HEK293 (cell line): Measurements from ENCODE around the gene TCTN2.

ENCODE experiments used
- CTCF ChIA-PET: fragments of 350-600 bp; formaldehyde crosslinking; extraction: SDS; loops from one replicate; lab custom pipeline; 2021; ENCODE audit warnings: antibody characterized with exemption; lab: Yijun Ruan, JAX
- POLR2A ChIA-PET: fragments of 300-600 bp; formaldehyde crosslinking; extraction: SDS; loops from one replicate; lab custom pipeline; 2020; ENCODE audit warnings: antibody characterized with exemption, inconsistent platforms; lab: Yijun Ruan, JAX
- H3K27ac ChIP-seq: fragments of 200-500 bp; sonication (Bioruptor generic); 2 replicates; pipeline ENCODE4 v1.5.1; 2014; ENCODE audit warnings: low read depth, low read length, control low read depth, inconsistent platforms; ENCODE audit errors: extremely low read depth
- H3K36me3 ChIP-seq, 2 experiments: fragments of 200-500 bp in 1 of 2; sonication (Bioruptor generic) in 1 of 2; 1 replicate in 1 of 2; 2 replicates in 1 of 2; pipeline ENCODE4 v1.5.1; 2014 to 2017; ENCODE audit warnings: inconsistent platforms in 2 of 2, low read length in 2 of 2; ENCODE audit not compliant: control insufficient read depth in 2 of 2, insufficient read depth in 1 of 2
- H3K4me1 ChIP-seq: fragments of 200-500 bp; sonication (Bioruptor generic); 2 replicates; pipeline ENCODE4 v1.5.1; 2014; ENCODE audit warnings: mild to moderate bottlenecking, low read length, inconsistent platforms; ENCODE audit not compliant: control insufficient read depth, insufficient read depth
- H3K4me3 ChIP-seq: 2 replicates; pipeline ENCODE4 v1.5.1; 2011; ENCODE audit warnings: low read depth, mild to moderate bottlenecking, control low read depth, low read length, moderate library complexity
- H3K9me3 ChIP-seq: fragments of 200-500 bp; sonication (Bioruptor generic); 2 replicates; pipeline ENCODE4 v1.5.1; 2014; ENCODE audit warnings: low read depth, low read length, inconsistent platforms; ENCODE audit not compliant: control insufficient read depth, insufficient read depth
- GFI1B ChIP-seq: fragments of 450-650 bp; formaldehyde crosslinking; IDR thresholded peaks from 2 replicates; pipeline ENCODE4 v1.5.1; 2016; ENCODE audit warnings: missing biosample characterization, missing genetic modification characterization
- IKZF3 ChIP-seq: fragments of 450-650 bp; IDR thresholded peaks from 2 replicates; pipeline ENCODE4 v1.5.0; 2018; ENCODE audit warnings: missing biosample characterization, mild to moderate bottlenecking, missing genetic modification characterization, moderate library complexity
- ZFP41 ChIP-seq: fragments of 450-650 bp; formaldehyde crosslinking; IDR thresholded peaks from 2 replicates; pipeline ENCODE4 v1.5.1; 2016; ENCODE audit warnings: missing biosample characterization, missing genetic modification characterization, borderline replicate concordance
- ZNF132 ChIP-seq: fragments of 450-650 bp; formaldehyde crosslinking; IDR thresholded peaks from 2 replicates; pipeline ENCODE4 v1.5.1; 2017; ENCODE audit warnings: missing biosample characterization, missing genetic modification characterization, borderline replicate concordance
- ZNF24 ChIP-seq: fragments of 450-650 bp; formaldehyde crosslinking; IDR thresholded peaks from 2 replicates; pipeline ENCODE4 v1.5.1; 2016; ENCODE audit warnings: missing biosample characterization, missing genetic modification characterization
- ZNF654 ChIP-seq: fragments of 450-650 bp; formaldehyde crosslinking; IDR thresholded peaks from 2 replicates; pipeline ENCODE4 v1.5.1; 2016; ENCODE audit warnings: low read depth, missing biosample characterization, missing genetic modification characterization
- ZNF658 ChIP-seq: fragments of 450-650 bp; formaldehyde crosslinking; IDR thresholded peaks from 2 replicates; pipeline ENCODE4; 2016; ENCODE audit warnings: missing biosample characterization, missing genetic modification characterization
- TF ChIP-seq, protein P1 (sequence below): fragments of 450-650 bp; IDR thresholded peaks from 2 replicates; pipeline ENCODE4 v1.5.1; 2018; ENCODE audit warnings: missing biosample characterization, mild to moderate bottlenecking, missing genetic modification characterization
- TF ChIP-seq, protein P2 (sequence below): fragments of 450-650 bp; formaldehyde crosslinking; IDR thresholded peaks from 2 replicates; pipeline ENCODE4 v1.5.1; 2017; ENCODE audit warnings: missing biosample characterization, missing genetic modification characterization
- TF ChIP-seq, protein P3 (sequence below): fragments of 450-650 bp; formaldehyde crosslinking; IDR thresholded peaks from 2 replicates; pipeline ENCODE4 v1.5.1; 2017; ENCODE audit warnings: missing biosample characterization, missing genetic modification characterization
- TF ChIP-seq, protein P4 (sequence below): fragments of 450-650 bp; formaldehyde crosslinking; IDR thresholded peaks from 2 replicates; pipeline ENCODE4 v1.5.1; 2017; ENCODE audit warnings: missing biosample characterization, missing genetic modification characterization
- TF ChIP-seq, protein P5 (sequence below): fragments of 450-650 bp; formaldehyde crosslinking; IDR thresholded peaks from 2 replicates; pipeline ENCODE4 v1.5.1; 2016; ENCODE audit warnings: missing biosample characterization, missing genetic modification characterization, borderline replicate concordance
- TF ChIP-seq, protein P6 (sequence below): fragments of 450-650 bp; formaldehyde crosslinking; IDR thresholded peaks from 2 replicates; pipeline ENCODE4 v1.5.1; 2016; ENCODE audit warnings: missing biosample characterization, missing genetic modification characterization

The TCTN2 gene

DNA sequence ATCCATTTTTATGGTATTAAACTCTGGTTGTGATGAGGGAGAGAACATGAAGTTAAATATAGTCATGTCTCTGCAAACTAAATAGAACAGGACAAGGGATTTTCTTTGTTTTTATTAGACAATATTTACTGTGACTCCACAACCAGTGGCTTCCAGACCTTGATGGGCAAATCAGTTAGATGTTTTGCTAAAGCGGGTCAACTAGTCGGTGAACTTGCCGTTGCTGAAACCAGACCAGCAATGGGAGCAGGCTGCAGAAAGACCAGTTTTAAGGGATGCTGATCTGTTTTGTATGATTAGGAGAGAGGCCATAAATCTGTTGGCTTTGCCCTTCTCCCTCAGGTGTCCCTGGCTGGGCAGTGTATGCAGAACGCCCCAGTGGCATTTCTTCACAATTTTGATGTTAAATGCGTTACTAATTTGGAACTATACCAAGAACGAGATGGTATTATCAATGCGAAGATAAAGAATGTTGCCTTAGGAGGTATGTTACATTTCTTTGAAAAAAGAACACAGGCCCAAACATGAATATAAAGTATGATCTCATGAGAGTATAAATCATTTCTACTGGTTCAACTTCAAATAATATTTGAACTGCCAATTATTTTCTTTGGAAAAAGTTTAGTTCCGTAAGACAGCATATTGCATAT, 19.4 kb downstream of the TCTN2 start (continued):
- TF ChIP-seq, protein P1, sequence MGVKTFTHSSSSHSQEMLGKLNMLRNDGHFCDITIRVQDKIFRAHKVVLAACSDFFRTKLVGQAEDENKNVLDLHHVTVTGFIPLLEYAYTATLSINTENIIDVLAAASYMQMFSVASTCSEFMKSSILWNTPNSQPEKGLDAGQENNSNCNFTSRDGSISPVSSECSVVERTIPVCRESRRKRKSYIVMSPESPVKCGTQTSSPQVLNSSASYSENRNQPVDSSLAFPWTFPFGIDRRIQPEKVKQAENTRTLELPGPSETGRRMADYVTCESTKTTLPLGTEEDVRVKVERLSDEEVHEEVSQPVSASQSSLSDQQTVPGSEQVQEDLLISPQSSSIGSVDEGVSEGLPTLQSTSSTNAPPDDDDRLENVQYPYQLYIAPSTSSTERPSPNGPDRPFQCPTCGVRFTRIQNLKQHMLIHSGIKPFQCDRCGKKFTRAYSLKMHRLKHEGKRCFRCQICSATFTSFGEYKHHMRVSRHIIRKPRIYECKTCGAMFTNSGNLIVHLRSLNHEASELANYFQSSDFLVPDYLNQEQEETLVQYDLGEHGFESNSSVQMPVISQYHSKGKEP (tag by site-specific recombination) = no peak
- TF ChIP-seq, protein P2, sequence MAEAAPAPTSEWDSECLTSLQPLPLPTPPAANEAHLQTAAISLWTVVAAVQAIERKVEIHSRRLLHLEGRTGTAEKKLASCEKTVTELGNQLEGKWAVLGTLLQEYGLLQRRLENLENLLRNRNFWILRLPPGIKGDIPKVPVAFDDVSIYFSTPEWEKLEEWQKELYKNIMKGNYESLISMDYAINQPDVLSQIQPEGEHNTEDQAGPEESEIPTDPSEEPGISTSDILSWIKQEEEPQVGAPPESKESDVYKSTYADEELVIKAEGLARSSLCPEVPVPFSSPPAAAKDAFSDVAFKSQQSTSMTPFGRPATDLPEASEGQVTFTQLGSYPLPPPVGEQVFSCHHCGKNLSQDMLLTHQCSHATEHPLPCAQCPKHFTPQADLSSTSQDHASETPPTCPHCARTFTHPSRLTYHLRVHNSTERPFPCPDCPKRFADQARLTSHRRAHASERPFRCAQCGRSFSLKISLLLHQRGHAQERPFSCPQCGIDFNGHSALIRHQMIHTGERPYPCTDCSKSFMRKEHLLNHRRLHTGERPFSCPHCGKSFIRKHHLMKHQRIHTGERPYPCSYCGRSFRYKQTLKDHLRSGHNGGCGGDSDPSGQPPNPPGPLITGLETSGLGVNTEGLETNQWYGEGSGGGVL (tag by site-specific recombination) = no peak
- TF ChIP-seq IKZF3 (tag by site-specific recombination) (no peak), ZNF24 (tag by site-specific recombination) (no peak)

DNA sequence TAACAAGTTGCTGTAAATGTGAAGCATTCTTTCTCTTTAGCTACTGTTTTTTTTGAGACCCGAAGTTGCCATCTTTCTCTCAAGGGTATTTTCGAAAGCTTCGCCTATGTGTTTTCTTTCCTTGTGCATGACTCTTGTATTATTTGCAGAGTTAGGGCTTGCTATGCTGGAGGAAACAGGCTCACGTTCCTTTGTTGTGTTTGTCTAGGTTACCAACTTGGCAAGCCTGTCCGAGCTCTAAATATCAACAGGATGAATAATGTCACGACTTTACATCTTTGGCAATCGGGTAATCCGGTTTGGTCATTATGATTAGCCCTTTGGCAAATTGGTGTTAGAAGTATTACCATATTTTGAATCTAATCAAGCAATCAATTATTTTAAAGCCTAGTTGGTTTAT, 25.3 kb downstream of the TCTN2 start:
- Histone ChIP-seq H3K27ac (no peak overlapping the region), H3K4me3 (no peak overlapping the region), H3K4me1 (no peaks in the 10 kb centered on the region), H3K9me3 (no peaks in the 10 kb centered on the region), H3K36me3 (peaks cover 26 to 67% of the 10 kb centered on the region in 2 experiments)
- POLR2A ChIA-PET = interaction anchor here (1.7 kb wide), 1 partner anchor 16 kb away, joined by 6 read pairs; the partner anchor contains the start of gene ATP6V0A2
- TF ChIP-seq ZNF654 (tag by site-specific recombination) = no peak
- no peak for TF ChIP-seq ZNF658 (tag by site-specific recombination)
- TF ChIP-seq, protein P3, sequence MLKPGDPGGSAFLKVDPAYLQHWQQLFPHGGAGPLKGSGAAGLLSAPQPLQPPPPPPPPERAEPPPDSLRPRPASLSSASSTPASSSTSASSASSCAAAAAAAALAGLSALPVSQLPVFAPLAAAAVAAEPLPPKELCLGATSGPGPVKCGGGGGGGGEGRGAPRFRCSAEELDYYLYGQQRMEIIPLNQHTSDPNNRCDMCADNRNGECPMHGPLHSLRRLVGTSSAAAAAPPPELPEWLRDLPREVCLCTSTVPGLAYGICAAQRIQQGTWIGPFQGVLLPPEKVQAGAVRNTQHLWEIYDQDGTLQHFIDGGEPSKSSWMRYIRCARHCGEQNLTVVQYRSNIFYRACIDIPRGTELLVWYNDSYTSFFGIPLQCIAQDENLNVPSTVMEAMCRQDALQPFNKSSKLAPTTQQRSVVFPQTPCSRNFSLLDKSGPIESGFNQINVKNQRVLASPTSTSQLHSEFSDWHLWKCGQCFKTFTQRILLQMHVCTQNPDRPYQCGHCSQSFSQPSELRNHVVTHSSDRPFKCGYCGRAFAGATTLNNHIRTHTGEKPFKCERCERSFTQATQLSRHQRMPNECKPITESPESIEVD (tag by site-specific recombination) = no peak
- TF ChIP-seq, protein P4, sequence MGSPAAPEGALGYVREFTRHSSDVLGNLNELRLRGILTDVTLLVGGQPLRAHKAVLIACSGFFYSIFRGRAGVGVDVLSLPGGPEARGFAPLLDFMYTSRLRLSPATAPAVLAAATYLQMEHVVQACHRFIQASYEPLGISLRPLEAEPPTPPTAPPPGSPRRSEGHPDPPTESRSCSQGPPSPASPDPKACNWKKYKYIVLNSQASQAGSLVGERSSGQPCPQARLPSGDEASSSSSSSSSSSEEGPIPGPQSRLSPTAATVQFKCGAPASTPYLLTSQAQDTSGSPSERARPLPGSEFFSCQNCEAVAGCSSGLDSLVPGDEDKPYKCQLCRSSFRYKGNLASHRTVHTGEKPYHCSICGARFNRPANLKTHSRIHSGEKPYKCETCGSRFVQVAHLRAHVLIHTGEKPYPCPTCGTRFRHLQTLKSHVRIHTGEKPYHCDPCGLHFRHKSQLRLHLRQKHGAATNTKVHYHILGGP (tag by site-specific recombination) = no peak
- TF ChIP-seq, protein P5, sequence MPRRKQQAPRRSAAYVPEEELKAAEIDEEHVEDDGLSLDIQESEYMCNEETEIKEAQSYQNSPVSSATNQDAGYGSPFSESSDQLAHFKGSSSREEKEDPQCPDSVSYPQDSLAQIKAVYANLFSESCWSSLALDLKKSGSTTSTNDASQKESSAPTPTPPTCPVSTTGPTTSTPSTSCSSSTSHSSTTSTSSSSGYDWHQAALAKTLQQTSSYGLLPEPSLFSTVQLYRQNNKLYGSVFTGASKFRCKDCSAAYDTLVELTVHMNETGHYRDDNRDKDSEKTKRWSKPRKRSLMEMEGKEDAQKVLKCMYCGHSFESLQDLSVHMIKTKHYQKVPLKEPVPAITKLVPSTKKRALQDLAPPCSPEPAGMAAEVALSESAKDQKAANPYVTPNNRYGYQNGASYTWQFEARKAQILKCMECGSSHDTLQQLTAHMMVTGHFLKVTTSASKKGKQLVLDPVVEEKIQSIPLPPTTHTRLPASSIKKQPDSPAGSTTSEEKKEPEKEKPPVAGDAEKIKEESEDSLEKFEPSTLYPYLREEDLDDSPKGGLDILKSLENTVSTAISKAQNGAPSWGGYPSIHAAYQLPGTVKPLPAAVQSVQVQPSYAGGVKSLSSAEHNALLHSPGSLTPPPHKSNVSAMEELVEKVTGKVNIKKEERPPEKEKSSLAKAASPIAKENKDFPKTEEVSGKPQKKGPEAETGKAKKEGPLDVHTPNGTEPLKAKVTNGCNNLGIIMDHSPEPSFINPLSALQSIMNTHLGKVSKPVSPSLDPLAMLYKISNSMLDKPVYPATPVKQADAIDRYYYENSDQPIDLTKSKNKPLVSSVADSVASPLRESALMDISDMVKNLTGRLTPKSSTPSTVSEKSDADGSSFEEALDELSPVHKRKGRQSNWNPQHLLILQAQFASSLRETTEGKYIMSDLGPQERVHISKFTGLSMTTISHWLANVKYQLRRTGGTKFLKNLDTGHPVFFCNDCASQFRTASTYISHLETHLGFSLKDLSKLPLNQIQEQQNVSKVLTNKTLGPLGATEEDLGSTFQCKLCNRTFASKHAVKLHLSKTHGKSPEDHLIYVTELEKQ (tag by site-specific recombination) = no peak
- TF ChIP-seq ZNF132 = no peak
- TF ChIP-seq ZFP41 (tag by site-specific recombination) = no peak
- no peak for TF ChIP-seq GFI1B (tag by site-specific recombination)
- TF ChIP-seq, protein P6, sequence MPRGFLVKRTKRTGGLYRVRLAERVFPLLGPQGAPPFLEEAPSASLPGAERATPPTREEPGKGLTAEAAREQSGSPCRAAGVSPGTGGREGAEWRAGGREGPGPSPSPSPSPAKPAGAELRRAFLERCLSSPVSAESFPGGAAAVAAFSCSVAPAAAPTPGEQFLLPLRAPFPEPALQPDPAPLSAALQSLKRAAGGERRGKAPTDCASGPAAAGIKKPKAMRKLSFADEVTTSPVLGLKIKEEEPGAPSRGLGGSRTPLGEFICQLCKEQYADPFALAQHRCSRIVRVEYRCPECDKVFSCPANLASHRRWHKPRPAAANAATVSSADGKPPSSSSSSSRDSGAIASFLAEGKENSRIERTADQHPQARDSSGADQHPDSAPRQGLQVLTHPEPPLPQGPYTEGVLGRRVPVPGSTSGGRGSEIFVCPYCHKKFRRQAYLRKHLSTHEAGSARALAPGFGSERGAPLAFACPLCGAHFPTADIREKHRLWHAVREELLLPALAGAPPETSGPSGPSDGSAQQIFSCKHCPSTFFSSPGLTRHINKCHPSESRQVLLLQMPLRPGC (tag by site-specific recombination) = no peak
- CTCF ChIA-PET = no interaction called here
